NCI-H2029 (cell line): Measurements from ENCODE around the gene TRIM32.
"Not testable (repeated sequence)": the region's sequence is repeated elsewhere in the genome, so short reads cannot be mapped to it uniquely, and the experiment has no call there.

Experiments
- DNase-seq: peaks from one replicate; lab custom pipeline; 2025; lab: John Stamatoyannopoulos, UW

TRIM32 gene

DNA sequence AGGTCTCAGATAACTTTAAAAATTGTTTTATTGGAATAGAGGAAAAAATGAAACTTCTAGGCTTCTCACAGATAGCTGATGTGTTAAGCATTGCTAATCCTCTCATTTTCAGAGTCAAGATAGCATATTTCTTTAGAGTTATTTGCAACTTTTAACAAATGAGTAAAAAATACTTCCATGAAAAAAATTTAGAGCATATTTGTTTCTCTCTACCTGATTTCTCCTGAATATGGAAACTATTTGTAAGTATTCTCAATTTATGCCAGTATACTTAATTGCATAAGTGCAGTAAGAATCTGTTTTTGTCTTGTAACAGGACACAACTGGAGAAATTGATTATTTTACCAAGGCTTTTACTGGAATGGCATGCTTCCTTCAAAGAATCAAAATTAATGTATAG, 3.6 kb upstream of the TRIM32 start:
- DNase-seq: no peak

DNA sequence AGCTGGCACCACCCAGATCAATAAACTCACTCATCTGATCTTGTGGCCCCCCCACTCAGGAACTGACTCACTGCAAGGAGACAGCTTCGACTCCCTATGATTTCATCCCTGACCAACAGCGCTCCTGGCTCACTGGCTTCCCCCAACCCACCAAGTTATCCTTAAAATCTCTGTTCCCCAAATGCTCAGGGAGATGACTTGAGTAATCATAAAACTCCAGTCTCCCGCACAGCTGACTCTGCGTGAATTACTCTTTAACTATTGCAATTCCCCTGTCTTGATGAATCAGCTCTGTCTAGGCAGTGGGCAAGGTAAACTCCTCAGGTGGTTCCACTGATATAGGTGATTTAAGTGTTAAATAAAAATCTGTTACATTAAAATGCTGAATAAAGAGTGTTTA, 1.9 kb upstream of the TRIM32 start:
- DNase-seq: no peak

DNA sequence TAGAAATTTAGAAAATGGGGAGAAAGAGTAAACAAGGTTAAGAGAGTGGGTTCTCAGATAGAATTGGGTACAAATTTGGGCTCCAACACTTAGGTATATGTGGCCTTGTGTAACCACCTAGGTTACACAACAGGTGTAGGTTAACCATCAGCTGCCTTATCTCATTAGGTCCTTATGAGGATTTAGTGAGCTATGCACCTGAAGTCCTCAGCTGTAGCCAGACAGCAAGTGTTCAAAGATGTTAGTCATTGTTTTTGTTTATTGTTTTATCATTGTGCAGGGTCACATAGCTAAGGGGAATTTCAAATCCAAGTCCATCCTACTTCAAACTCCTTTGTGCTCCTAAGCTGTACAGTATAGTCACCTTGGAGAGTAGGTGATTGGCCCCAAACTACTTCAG, 970 bp upstream of the TRIM32 start:
- DNase-seq: no peak

DNA sequence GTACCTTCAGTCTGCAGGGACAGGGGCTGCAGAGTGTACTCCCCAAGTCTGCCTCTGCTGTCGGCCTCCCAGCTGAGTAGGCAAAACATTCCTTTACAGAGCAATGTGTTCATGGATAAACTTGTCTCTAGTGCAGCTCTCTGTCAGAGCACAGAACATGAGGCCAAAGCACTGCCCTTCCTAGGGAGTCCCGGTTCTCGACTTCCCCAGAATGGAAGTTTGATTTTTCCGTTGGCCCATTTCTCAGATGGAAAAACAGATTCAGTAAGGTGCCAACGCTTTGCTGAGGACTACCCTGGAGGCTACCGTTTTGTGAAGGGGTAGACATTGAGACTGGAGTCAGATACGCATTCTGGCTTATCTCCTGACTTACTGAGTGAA, 422 bp upstream of the TRIM32 start:
- no peak for DNase-seq

DNA sequence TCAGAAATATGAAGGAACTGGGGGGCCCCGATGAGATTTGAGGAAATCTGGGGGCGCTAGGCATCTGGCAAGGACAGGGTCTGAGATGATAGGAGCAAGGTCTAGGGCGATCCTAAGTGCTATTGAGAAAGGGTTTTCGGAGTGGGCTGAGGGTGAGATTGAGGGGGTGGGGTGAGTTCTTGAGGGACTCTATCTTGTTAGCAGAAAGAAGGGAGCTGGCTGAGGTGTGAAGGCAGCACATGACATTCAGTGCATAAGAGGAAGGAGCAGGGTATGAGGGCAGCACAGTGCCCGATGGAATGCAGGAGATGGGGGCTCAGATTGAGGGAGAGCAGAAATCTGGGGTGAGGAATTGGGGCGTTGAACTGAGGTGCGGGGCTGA, 640 bp downstream of the TRIM32 start:
- no peak for DNase-seq

DNA sequence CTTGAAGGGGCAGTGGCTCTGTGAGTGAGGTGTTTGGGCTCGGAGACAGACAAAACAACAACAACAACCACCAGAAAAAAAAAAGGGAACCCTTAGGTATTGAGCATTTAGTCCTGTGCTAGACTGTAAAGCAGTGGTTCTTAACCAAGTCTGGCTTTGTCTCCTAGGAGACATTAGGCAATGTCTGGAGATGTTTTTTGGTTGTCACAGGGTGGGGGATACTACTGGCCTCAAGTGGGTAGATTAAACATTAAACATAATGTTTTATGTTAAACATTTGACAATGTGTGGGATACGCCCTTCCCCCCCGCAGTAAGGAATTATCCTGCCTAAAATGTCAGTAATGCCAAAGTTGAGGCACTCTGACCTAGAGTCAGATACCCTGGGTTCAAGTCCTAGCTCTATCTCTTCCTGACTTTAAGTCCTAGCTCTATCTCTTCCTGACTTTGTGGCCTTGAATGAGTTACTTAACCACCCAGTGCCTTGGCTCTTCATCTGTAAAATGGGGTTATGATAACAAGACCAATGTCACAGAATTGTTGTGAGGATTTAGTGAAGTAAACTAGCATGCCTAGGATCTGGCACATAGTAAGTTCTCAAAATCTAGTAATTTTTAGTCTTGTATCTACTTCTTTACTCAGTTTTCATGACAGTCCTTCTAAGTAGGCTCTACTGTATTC, 1.8 kb downstream of the TRIM32 start:
- no peak for DNase-seq

DNA sequence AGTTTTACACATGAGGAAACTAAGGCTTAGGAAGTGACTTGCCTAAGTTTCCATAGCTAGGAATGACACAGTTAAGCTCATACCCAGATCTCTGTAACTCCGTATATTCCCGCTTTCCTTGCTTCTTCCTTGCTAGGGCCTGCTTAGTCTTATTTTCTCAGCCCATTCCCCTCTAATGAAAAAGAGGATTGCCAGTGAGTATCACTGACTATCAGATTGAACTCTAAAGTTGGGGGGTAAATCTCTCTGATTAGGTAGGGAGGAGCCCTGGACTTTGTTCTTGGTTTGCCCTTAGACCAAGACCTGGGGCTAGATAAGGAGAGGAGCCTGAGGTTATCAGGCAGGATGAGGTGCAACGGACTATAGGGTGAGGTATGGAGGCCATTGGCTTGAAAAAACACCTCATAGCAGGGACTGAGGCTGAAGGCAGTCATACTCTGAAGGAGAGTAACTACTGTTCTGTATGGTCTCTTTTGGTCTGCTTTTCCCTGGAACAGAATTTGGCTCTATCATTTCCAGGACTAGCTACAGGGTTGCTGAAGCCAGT, 2.5 kb downstream of the TRIM32 start:
- DNase-seq: no peak

DNA sequence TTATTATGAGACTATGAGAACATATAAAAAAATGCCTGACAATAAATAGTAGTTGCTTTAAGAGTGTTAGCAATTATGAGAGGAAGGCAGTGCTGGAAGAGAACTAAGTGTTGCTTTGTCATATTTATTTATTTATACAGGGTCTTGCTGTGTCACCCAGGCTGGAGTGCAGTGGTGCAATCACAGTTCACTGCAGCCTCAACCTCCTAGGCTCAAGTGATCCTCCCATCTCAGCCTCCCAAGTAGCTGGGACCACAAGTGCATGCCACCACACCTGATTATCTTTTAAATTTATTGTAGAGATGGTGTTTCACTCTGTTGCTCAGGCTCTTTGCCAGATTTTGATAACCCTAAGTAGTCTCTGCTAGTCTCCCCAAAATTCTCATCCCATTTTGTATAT, 3.7 kb downstream of the TRIM32 start:
- not testable (repeated sequence) for DNase-seq

DNA sequence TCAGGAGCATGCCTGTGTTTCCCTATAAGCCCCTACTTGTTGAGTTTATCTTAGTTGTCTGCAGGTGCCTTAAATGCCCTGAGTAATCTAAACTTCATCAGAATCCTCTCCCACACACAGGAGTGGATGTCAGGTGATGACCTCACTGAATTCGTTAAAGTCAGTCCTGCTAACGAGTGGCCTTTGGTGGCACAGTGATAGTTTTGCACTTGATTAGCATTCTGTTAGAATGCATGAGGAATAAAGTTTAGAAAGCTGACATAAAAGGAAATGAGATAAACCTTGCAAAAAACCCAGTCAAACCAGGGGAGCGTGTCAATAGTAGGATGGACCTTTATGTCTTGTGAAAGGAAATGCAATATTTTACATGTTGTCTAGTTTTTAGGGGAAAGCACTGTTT, 4.5 kb downstream of the TRIM32 start:
- DNase-seq: no peak

DNA sequence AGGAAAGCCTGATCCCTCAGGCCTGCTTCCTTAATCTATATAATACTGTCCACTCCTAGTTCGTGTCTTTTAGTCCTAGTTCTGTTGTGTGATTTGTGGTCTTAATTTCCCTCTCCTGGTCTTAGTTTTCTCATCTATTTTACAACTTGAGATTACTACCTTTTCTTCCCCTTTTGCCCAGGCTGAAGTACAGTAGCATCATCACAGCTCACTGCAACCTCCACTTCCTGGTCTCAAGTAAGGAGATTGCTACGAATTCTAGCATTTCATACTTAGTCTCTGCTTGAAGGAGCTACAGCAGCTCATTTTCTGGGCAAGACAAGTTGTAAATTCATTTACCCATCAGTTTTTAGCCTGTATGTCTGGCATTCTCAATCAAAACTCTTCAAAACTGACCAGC, 5.5 kb downstream of the TRIM32 start:
- DNase-seq: no peak

DNA sequence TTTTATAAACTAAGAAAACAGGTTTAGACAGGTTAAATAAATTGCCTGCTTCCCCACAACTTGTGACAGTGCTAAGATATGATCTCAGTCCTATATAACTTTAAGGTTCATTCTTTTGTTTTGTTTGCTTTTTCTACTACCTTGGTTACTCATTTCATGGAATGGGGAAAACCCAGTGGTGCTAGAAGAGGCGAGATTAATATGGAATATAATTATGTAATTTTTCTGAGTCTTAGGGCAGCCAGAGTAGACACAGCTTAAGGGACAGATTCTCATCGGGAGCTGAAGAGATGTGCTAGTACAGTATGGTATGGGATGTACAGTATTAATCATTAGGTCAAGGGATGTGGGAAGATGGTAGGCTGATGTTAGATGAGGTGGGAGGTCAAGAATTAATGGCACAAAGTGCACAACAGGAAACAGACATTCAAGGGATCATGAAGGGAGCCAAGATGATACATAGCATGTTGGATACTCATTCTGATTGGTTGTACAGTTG, 6.2 kb downstream of the TRIM32 start:
- no peak for DNase-seq

DNA sequence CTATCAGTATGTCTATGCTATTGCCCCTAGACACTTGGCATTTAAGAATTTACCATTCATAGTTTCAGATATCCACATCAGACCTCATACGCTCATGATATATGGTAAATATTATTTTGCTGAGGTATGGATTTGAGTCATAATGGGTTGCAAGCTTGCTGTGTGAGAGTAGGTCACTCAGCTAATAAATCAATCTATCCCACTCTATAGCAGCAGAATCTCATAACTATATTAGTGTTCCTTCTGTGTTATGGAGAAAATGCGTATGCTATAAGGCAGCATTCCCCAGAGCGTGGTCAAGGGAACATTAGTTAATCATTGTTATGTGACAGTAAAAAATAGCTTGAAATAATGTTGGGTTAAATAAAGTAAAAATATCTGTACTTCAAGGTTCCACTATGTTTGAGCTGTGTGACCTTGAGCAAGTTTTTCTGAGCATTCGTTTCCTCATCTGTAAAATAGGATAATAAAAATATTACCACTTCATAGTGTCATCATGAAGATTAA, 7.7 kb downstream of the TRIM32 start:
- DNase-seq: no peak

DNA sequence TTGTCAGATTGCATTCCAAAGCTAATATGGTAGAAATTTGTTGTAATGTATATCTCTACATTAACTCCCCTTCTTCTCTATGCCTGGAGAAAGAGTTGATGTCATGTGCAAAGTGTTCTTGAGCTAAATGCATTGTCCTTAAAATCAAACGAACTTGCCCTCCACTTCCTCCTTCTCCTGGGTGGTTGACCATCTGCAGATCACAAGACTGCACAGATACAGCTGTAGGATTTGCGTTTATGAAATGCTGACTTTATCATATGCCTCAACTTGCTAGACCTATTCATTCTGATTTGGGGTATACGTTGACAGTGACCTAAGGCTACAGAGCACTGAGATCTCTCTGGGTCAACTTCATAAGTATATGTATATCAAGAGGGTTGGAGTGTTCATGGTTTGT, 8.3 kb downstream of the TRIM32 start:
- no peak for DNase-seq

DNA sequence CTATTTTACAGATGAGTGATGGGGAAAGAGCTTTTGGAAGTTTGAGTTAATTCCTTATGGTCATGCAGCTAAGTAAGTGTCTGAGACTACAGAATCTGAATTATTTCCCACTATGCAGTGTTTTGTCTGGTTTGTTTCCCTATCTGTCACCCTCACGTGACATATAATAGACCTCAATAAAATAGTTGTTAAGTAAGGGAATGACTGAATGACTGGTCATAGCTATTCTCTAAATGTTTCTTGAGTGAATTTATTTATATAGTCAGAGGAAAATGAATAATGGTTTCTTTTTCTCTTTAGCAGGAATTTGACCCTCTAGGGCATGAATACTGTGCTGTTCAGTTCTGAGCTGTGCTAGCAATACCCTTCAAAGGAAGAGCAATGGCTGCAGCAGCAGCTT, 10.3 kb downstream of the TRIM32 start:
- DNase-seq: no peak

DNA sequence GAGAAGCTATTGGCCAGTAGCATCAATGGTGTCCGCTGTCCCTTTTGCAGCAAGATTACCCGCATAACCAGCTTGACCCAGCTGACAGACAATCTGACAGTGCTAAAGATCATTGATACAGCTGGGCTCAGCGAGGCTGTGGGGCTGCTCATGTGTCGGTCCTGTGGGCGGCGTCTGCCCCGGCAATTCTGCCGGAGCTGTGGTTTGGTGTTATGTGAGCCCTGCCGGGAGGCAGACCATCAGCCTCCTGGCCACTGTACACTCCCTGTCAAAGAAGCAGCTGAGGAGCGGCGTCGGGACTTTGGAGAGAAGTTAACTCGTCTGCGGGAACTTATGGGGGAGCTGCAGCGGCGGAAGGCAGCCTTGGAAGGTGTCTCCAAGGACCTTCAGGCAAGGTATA, 10.8 kb downstream of the TRIM32 start:
- no peak for DNase-seq

DNA sequence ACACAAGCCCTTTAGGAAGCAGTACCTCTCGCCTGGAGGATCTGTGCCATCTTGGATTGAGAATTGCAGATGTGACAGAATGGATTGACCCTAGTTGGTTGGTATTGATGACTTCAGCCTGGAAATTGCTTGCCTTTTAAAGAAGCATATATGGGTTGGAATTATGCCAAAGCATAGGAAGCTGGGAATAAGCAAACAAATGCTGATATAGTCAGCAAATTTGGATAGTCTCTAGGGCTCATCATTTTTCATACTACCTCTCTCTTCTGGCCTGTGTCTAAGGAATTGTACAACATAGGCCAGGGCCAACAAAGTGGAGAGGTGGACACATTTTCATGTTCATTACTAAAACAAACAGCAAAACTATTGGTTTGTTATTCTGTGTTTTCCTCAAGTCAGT, 13.2 kb downstream of the TRIM32 start:
- no peak for DNase-seq

DNA sequence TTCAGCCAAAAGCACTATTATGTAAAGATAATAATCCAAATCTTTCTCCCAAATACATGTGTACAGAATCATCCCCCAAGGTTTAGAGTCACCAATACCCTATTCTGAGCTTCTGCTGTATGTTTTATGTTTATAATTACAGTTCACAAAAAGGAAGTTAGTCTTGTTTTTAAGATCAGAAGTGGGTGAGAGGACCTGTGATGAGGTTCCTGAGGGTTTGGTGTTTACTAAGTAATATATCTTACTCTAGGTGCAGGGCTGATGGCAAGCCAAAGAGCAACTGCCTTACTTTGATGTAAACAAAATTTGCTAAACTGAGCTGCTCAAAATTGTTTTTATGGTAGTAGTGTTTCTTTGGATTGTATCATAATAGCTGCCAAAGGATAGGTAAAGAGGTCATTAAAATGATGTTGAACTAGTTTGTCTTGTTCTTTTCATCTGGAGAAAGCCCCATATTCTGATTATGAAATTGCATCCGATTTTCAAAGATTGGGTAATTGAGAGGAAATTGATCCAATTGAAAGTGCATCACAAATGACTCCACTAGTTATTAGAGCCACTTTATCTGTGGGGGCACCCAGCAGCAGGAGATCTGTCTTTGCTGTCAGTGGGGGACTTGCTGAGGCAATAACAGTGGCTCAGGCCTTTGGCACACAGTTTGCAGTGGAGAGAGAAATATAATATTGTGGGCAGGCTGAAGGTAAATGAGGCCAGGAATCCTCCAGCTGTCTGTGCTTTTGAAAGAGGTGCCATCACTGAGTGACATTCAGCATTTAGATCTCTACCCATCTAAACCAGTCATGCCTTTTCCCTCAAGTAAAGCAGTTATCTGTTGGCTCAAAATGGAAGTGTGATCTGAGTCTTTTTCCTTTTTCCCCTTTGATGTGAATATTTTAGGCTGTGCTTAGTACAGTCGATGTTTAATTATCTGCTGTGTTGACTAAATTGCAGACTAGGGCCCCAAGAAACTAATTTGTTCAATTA, 14.1 kb downstream of the TRIM32 start:
- DNase-seq: peak; percentile 37

DNA sequence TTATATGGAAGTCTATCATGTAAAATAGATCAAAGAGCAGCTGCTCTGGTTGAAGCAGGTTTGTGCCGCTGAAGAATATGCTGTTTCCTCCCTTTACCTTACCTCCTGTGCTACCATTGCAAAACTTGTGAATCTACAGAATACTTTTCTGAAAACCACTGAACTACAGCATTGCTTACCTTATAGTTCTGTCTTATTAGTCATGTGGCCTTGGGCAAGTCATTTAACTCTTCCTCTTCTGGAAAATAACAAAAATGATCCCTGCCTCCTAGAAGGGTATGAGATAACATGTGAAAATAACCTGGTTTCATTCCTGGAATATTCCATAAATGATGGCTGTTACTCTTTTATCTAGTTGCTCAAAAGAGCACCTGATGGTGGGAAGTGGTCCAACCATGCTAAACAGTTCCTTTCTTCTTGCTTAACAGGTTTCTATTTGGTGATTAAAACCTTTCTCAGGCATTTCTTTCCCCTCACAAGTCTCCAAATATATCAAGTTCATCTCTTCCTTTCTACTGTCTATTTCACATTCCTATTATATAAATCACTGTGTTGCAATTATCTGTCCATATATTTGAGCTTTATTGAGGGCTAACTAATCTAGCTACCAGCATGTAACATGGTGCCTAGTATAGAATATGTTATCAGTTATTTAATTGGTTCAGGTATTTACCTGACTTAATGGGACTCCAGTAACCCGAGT, 15.0 kb downstream of the TRIM32 start:
- no peak for DNase-seq

DNA sequence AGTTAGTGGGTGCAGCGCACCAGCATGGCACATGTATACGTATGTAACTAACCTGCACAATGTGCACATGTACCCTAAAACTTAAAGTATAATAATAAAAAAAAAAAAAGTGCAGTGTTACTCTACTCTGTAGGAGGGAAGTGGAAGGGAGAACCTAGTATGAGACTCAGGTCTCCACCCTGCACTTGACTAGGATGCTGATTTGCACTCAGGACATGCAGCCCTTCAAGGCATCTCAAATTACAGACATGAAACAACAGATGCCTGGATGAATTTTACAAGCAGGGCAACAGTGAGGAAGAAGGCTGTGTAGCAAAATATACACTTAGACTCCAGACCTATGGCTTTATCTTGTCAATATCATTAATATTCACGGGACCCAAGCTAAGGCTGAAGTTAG, 16.5 kb downstream of the TRIM32 start:
- no peak for DNase-seq

DNA sequence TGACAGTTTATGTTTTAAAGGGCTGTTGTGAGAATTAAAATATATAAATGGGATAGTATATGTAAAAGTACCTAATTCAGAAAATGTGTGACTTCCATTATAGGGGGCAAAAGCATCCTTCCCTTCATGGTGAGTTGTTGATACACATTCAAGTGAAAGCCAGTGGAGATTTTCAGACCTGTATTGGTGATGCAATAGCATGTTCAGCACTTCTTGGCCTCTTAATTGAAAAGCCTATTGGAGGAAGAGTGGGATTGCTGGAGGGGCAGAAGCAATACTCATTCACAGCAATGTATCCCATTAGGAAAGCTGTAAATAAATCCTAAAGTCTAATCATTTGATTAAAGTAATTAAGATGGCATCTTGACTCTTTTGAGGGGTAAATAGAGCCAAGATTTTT, 17.4 kb downstream of the TRIM32 start:
- DNase-seq: no peak

DNA sequence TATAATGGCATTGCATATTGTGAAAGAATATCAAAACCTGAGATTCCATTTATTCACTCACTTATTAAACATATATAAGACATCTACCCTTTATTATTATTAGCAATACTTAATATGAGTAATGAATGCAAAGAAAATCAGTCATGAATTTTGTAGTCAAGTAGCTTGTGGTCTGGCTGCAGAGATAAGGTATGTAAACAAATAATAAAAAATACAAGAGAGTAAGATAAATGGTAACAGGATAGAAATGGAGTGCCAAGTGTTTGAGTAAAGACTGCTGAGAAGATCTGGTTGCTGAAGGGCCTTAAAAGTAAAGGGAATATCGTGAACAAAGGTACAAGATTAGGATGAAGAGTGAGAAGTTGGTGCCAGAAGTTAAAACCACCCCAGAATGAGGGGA, 18.4 kb downstream of the TRIM32 start:
- no peak for DNase-seq
